DND-41 (cell line): ENCODE data around the gene LOXL3.

Experiments
- CTCF ChIP-seq: IDR thresholded peaks from 2 replicates; pipeline ENCODE4 v1.5.1; 2012; ENCODE audit warnings: borderline replicate concordance, low read length, moderate library complexity, mild to moderate bottlenecking; ENCODE audit not compliant: poor library complexity, severe bottlenecking; ENCODE audit errors: extremely low read depth
- EZH2 ChIP-seq: IDR thresholded peaks from 3 replicates; pipeline ENCODE4 v1.6.1; 2012; ENCODE audit warnings: borderline replicate concordance, low read depth, mild to moderate bottlenecking, moderate library complexity, low read length, inconsistent platforms; ENCODE audit not compliant: severe bottlenecking

GRCh38 chr2:74510272-74510671 lies 43.5 kb downstream of the LOXL3 start:
- TF ChIP-seq CTCF (no peak), EZH2 (no peak)
